ENCODE measurements around the gene CAMK2D.
"Not testable (repeated sequence)": the region's sequence is repeated elsewhere in the genome, so short reads cannot be mapped to it uniquely, and the experiment has no call there.

CAMK2D gene

GRCh38 chr4:113763923-113764322, 2.4 kb upstream of the CAMK2D start:
- in situ Hi-C loops (cut with HindIII; ENCODE audit: low sequenced_read_pairs), result not testable (repeated sequence)

- in situ Hi-C loops (cut with HindIII; ENCODE audit: low sequenced_read_pairs), result no loop called here
These were observed 1.4 kb upstream of the CAMK2D start for GRCh38 chr4:113763029-113763285.

GRCh38 chr4:113762186-113763028, 869 bp upstream of the CAMK2D start:
- in situ Hi-C loops (cut with HindIII; ENCODE audit: low sequenced_read_pairs), result no loop called here

GRCh38 chr4:113760795-113761619, 531 bp downstream of the CAMK2D start:
- in situ Hi-C loops (cut with HindIII; ENCODE audit: low sequenced_read_pairs), result no loop called here

GRCh38 chr4:113760094-113760794, 1.3 kb downstream of the CAMK2D start:
- in situ Hi-C loops (cut with HindIII; ENCODE audit: low sequenced_read_pairs), result no loop called here

- in situ Hi-C loops (cut with HindIII; ENCODE audit: low sequenced_read_pairs), result no loop called here
These were observed 1.8 kb downstream of the CAMK2D start for GRCh38 chr4:113759696-113760093.

GRCh38 chr4:113758372-113758771, 3.2 kb downstream of the CAMK2D start:
- in situ Hi-C loops (cut with HindIII; ENCODE audit: low sequenced_read_pairs), result no loop called here

GRCh38 chr4:113757486-113757885, 4.1 kb downstream of the CAMK2D start:
- in situ Hi-C loops (cut with HindIII; ENCODE audit: low sequenced_read_pairs), result no loop called here

GRCh38 chr4:113756005-113756410, 5.5 kb downstream of the CAMK2D start:
- in situ Hi-C loops (cut with HindIII; ENCODE audit: low sequenced_read_pairs), result no loop called here

GRCh38 chr4:113750734-113751133, 10.8 kb downstream of the CAMK2D start:
- in situ Hi-C loops (cut with HindIII; ENCODE audit: low sequenced_read_pairs), result no loop called here

- in situ Hi-C loops (cut with HindIII; ENCODE audit: low sequenced_read_pairs), result no loop called here
These were observed 11.2 kb downstream of the CAMK2D start for GRCh38 chr4:113750296-113750695.

- in situ Hi-C loops (cut with HindIII; ENCODE audit: low sequenced_read_pairs), result no loop called here
These were observed 12.4 kb downstream of the CAMK2D start for GRCh38 chr4:113749178-113749577.

- in situ Hi-C loops (cut with HindIII; ENCODE audit: low sequenced_read_pairs), result no loop called here
These were observed 13.6 kb downstream of the CAMK2D start for GRCh38 chr4:113747949-113748348.

- in situ Hi-C loops (cut with HindIII; ENCODE audit: low sequenced_read_pairs), result no loop called here
These were observed 15.8 kb downstream of the CAMK2D start for GRCh38 chr4:113745711-113746110.

- in situ Hi-C loops (cut with HindIII; ENCODE audit: low sequenced_read_pairs), result no loop called here
These were observed 16.8 kb downstream of the CAMK2D start for GRCh38 chr4:113744667-113745240.

- in situ Hi-C loops (cut with HindIII; ENCODE audit: low sequenced_read_pairs), result no loop called here
These were observed 17.8 kb downstream of the CAMK2D start for GRCh38 chr4:113743690-113744089.

GRCh38 chr4:113742643-113743042, 18.9 kb downstream of the CAMK2D start:
- in situ Hi-C loops (cut with HindIII; ENCODE audit: low sequenced_read_pairs), result no loop called here

- in situ Hi-C loops (cut with HindIII; ENCODE audit: low sequenced_read_pairs), result no loop called here
These were observed 19.6 kb downstream of the CAMK2D start for GRCh38 chr4:113741956-113742355.

- in situ Hi-C loops (cut with HindIII; ENCODE audit: low sequenced_read_pairs), result no loop called here
These were observed 20.6 kb downstream of the CAMK2D start for GRCh38 chr4:113740857-113741379.

- in situ Hi-C loops (cut with HindIII; ENCODE audit: low sequenced_read_pairs), result no loop called here
These were observed 22.3 kb downstream of the CAMK2D start for GRCh38 chr4:113739197-113739596.

- in situ Hi-C loops (cut with HindIII; ENCODE audit: low sequenced_read_pairs), result no loop called here
These were observed 23.3 kb downstream of the CAMK2D start for GRCh38 chr4:113738251-113738650.

Measured in DLD1 (cell line).